ENCODE measurements around the gene TCERG1L. TPM values are rescaled to one million over a fixed set of nuclear protein-coding genes. Genes with fewer than 3 reads are reported as not detected.

Gene TCERG1L
- polyA plus RNA-seq, 1 of the 3 experiments (the other 2 are of a cell fraction): not detected

DNA sequence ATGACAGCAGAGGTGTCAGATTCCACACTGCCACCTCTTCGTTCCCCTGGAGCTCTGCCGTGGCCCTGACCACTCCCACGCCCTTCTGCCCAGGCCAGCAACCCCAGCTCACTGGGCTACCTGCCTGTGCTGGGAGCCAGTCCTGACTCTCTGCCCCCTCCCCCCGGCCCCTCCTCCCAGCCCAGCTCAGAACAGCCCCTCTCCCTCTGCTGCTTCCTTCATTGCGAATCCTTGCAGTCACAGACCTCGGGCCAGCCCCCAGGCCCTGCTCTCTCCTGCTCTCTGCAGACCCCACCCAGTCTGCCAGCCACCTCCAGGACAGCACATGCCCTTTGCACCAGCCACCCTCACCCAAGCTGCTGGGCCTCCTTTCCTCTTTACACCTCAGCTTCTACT, 60.4 kb downstream of the TCERG1L start (continued):
- TF ChIP-seq FOSL2 (IDR thresholded peaks at IDR 0.05; ENCODE audit: borderline replicate concordance, low read depth): no peak
- no peak for TF ChIP-seq SMC3 (IDR thresholded peaks at IDR 0.05; ENCODE audit: low read depth, low read length)
- no peak for TF ChIP-seq RFX5 (IDR thresholded peaks at IDR 0.05; ENCODE audit: low read length)

- Histone ChIP-seq H2AFZ (ENCODE audit: low read depth) (no peak overlapping the region), H3K9me2 (no peaks in the 10 kb centered on the region), H3K27ac (ENCODE audit: low read depth in 2 of 2, low read length in 1 of 2) (no peak overlapping the region), H4K20me1 (ENCODE audit: insufficient read depth) (no peaks in the 10 kb centered on the region), H3K9me3 (no peaks in the 10 kb centered on the region), H3K4me2 (no peak overlapping the region), H3K4me1 (ENCODE audit: control insufficient read depth in 1 of 2, insufficient read depth in 2 of 2, low read depth in 1 of 2, low read length in 1 of 2) (peaks cover 0 to 10% of the 10 kb centered on the region in 2 experiments; a peak in 1 of 4 replicates), H3K36me3 (replicated peaks in 1 of 2; ENCODE audit: control insufficient read depth in 1 of 2, insufficient read depth in 2 of 2, low read length in 1 of 2) (no peaks in the 10 kb centered on the region), H3K4me3 (ENCODE audit: low read depth in 2 of 2, low read length in 1 of 2) (no peak overlapping the region), H3K27me3 (ENCODE audit: insufficient read depth) (no peaks in the 10 kb centered on the region), H3F3A (replicated peaks; ENCODE audit: insufficient read depth) (no peaks in the 10 kb centered on the region), H3K9ac (no peak overlapping the region), H3K79me2 (ENCODE audit: insufficient read depth) (no peaks in the 10 kb centered on the region)
- CTCF ChIA-PET: interaction anchor here (1.2 to 2.5 kb wide), 2 partner anchors 9 to 15 kb away, joined by 3 to 11 read pairs; no protein-coding TSS in a partner anchor
- DNase-seq: no peak
- TF ChIP-seq SMC3 (IDR thresholded peaks at IDR 0.05; ENCODE audit: low read depth, low read length) (no peak), FOSL2 (IDR thresholded peaks at IDR 0.05; ENCODE audit: borderline replicate concordance, low read depth) (no peak), RFX5 (IDR thresholded peaks at IDR 0.05; ENCODE audit: low read length) (no peak), RAD21 (IDR thresholded peaks at IDR 0.05; ENCODE audit: low read length) (no peak), CTCF (IDR thresholded peaks at IDR 0.05) (no peak)
- POLR2A ChIA-PET: no interaction called here
- WGBS (ENCODE audit: low lambda C conversion rate): 51% methylated on average over 16 of the region's 18 CpGs
These were observed 60.9 kb downstream of the TCERG1L start for GRCh38 chr10:131250454-131251145.

DNA sequence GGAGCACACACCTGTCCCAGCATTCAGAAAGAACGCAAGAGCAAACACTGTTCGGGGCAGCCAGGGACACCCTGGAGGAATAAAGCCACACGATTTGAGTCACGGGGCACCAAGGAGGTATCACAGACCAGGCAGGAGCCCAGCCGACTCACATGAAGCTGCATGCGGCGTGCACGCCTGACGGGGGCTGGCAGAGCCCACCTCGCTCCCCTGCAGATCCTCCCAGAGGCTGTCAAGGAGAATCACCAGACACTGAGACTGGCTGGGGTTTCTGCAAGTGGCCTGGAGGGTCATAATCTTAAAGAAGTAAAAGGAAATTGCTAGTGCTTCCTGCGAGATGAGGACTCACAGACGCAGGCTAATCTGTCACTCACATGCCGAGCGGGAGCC, 61.6 kb downstream of the TCERG1L start:
- 49% methylated on average over 8 of the region's 14 CpGs for WGBS (ENCODE audit: low lambda C conversion rate)
- Histone ChIP-seq H3K4me3 (ENCODE audit: low read depth in 2 of 2, low read length in 1 of 2) (no peak overlapping the region), H3K36me3 (replicated peaks in 1 of 2; ENCODE audit: control insufficient read depth in 1 of 2, insufficient read depth in 2 of 2, low read length in 1 of 2) (no peaks in the 10 kb centered on the region), H3F3A (replicated peaks; ENCODE audit: insufficient read depth) (no peaks in the 10 kb centered on the region), H3K4me2 (no peak overlapping the region), H3K9me3 (no peaks in the 10 kb centered on the region), H3K9me2 (no peaks in the 10 kb centered on the region), H3K27ac (ENCODE audit: low read depth in 2 of 2, low read length in 1 of 2) (no peak overlapping the region), H2AFZ (ENCODE audit: low read depth) (no peak overlapping the region), H3K9ac (no peak overlapping the region), H3K4me1 (ENCODE audit: control insufficient read depth in 1 of 2, insufficient read depth in 2 of 2, low read depth in 1 of 2, low read length in 1 of 2) (peaks cover 0 to 10% of the 10 kb centered on the region in 2 experiments; a peak in 1 of 4 replicates), H3K27me3 (ENCODE audit: insufficient read depth) (no peaks in the 10 kb centered on the region), H3K79me2 (ENCODE audit: insufficient read depth) (no peaks in the 10 kb centered on the region), H4K20me1 (ENCODE audit: insufficient read depth) (no peaks in the 10 kb centered on the region)
- DNase-seq: no peak
- ChIA-PET POLR2A (no interaction called here), CTCF (interaction anchor here (1.2 kb wide), 1 partner anchor 15 kb away, joined by 3 read pairs; no protein-coding TSS in a partner anchor)
- TF ChIP-seq NRF1 (IDR thresholded peaks at IDR 0.05; ENCODE audit: low read depth, low read length) (no peak), CHD2 (IDR thresholded peaks at IDR 0.05; ENCODE audit: low read length, partially characterized antibody) (no peak), POLR2AphosphoS5 (IDR thresholded peaks at IDR 0.05; ENCODE audit: low read depth, low read length) (no peak)
- TF ChIP-seq, protein P1, sequence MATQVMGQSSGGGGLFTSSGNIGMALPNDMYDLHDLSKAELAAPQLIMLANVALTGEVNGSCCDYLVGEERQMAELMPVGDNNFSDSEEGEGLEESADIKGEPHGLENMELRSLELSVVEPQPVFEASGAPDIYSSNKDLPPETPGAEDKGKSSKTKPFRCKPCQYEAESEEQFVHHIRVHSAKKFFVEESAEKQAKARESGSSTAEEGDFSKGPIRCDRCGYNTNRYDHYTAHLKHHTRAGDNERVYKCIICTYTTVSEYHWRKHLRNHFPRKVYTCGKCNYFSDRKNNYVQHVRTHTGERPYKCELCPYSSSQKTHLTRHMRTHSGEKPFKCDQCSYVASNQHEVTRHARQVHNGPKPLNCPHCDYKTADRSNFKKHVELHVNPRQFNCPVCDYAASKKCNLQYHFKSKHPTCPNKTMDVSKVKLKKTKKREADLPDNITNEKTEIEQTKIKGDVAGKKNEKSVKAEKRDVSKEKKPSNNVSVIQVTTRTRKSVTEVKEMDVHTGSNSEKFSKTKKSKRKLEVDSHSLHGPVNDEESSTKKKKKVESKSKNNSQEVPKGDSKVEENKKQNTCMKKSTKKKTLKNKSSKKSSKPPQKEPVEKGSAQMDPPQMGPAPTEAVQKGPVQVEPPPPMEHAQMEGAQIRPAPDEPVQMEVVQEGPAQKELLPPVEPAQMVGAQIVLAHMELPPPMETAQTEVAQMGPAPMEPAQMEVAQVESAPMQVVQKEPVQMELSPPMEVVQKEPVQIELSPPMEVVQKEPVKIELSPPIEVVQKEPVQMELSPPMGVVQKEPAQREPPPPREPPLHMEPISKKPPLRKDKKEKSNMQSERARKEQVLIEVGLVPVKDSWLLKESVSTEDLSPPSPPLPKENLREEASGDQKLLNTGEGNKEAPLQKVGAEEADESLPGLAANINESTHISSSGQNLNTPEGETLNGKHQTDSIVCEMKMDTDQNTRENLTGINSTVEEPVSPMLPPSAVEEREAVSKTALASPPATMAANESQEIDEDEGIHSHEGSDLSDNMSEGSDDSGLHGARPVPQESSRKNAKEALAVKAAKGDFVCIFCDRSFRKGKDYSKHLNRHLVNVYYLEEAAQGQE (IDR thresholded peaks at IDR 0.05; ENCODE audit: low read depth, low read length): no peak
- TF ChIP-seq, protein P2, sequence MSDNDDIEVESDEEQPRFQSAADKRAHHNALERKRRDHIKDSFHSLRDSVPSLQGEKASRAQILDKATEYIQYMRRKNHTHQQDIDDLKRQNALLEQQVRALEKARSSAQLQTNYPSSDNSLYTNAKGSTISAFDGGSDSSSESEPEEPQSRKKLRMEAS (IDR thresholded peaks at IDR 0.05; ENCODE audit: low read depth): no peak
